Activated T-helper 17 cell treated with anti-CD3 and anti-CD28 coated beads, Interleukin-2, amount 50 U/mL, for 72 hours (primary cell): ENCODE measurements around the gene GPR173. TPM values are rescaled to one million over a fixed set of nuclear protein-coding genes. Genes with fewer than 3 reads are reported as not detected.

ENCODE experiments used
- ATAC-seq: fragments of 150-1000 bp; cut with Tn5 transposase; replicated peaks from 2 replicates; pipeline ENCODE4 v1.10.0; 2021; ENCODE audit warnings: mild to moderate bottlenecking, moderate library complexity
- H3K27ac Mint-ChIP-seq: one replicate; pipeline ENCODE4 v1.8.0; 2022; ENCODE audit warnings: mixed read lengths
- H3K27me3 Mint-ChIP-seq: one replicate; pipeline ENCODE4 v1.8.0; 2022; ENCODE audit warnings: mixed read lengths
- H3K36me3 Mint-ChIP-seq: one replicate; pipeline ENCODE4 v1.8.0; 2022; ENCODE audit warnings: low read depth, mild to moderate bottlenecking, mixed read lengths
- H3K4me1 Mint-ChIP-seq: one replicate; pipeline ENCODE4 v1.8.0; 2022; ENCODE audit warnings: mixed read lengths
- H3K4me3 Mint-ChIP-seq: one replicate; pipeline ENCODE4 v1.8.0; 2022; ENCODE audit warnings: mild to moderate bottlenecking, mixed read lengths
- H3K9me3 Mint-ChIP-seq: one replicate; pipeline ENCODE4 v1.8.0; 2022; ENCODE audit warnings: mixed read lengths
- total RNA-seq, 2 donors: library from RNA; stranded (reverse); gene quantifications; one replicate each; pipeline ENCODE4 v1.2.3, GENCODE V29; 2022

The GPR173 gene
- not detected for total RNA-seq

DNA sequence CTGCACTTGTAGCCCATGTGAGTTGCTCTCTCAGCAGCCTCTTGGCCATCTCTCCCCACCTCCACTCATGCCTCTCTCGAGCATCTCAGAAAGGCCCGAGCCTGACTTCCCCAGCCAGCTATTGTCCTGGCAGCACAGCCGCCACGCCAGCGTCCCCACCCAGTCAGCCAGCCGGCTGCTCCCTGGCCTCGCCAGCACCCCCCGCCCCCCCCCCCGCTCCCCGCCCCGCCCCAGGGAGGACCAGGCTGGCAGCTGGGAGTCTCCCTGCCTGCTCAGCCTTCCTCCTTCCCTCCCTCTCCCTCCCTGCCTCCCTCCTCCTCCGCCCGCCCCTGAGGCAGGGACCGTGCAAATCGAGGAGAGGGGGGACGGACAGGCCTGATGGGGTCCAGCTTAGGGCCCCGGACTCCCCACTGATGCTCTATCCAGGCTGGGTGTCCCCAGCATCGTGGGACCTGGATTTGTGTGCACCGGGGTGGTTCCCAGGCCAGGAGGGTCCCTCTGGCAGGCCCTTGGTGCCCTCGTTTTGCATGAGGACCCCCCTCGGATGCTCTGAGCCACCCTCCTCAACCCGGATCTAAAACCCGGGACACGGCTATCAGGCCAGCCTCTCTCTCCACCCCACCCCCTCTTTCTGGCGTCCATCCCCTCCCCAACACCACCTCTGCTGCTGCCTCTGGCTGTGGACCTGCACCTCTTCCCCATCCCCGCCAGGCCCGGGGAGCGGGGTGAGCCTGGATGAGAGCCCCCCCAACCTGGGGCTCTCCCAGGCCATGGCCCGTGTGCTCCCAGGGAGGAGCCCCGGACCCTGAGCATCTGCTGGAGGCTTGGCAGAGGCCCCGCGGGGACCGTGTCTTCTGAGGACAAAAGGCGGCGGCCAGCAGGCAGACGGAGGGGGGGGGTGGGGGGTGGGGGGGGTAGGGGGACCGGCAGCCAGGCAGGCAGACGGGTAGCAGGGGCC, at the start of gene GPR173:
TSS of gene GPR173 (plus strand) at position 621 of the 958 bp plus-strand sequence. CDS start 27,833 bp downstream, outside the sequence.
- H3K9me3 Mint-ChIP-seq = no peaks in the 10 kb centered on the region
- no peaks in the 10 kb centered on the region for H3K4me1 Mint-ChIP-seq
- H3K27me3 Mint-ChIP-seq = peaks cover 3% of the 10 kb centered on the region
- no peaks in the 10 kb centered on the region for H3K36me3 Mint-ChIP-seq
- H3K4me3 Mint-ChIP-seq = no peak within 1 kb of the TSS
- no peak for ATAC-seq
- no peak within 1 kb of the TSS for H3K27ac Mint-ChIP-seq

DNA sequence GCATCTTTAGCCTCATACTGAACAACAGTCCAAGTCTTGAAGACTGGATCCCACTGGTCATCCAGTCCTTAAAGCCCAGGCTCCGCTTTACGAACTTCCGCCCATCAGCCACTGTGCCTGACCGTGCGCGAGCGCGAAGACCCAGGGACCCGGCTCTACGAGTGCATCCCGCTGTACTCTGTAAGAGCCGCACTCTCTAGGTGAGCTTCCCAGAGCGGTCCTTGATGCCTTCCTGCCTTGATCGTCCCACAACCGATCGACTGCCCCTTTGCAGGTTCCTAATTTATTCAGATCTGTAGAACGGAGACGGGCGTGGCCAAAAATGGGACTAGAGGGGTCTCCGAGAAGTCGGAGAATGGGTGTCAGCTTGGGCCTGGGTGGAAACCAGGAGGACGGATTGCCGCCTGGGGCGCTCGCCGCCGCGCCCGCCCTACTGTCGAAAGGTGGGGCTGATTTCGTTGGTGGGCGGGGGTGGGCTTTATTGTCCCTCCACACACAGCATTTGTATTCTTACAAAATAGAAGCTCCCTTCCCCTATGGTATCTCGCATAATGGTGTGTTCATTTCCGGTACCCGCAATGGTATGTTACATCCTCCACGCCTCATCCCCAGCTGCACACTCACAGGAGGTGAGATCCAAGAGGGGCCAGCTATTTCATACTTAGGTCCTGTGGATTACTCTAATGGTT, 48.0 kb upstream of the GPR173 start:
- H3K4me1 Mint-ChIP-seq = no peaks in the 10 kb centered on the region
- no peak overlapping the region for H3K27ac Mint-ChIP-seq
- no peaks in the 10 kb centered on the region for H3K36me3 Mint-ChIP-seq
- ATAC-seq = no peak
- peaks cover 17% of the 10 kb centered on the region for H3K27me3 Mint-ChIP-seq
- H3K9me3 Mint-ChIP-seq = no peaks in the 10 kb centered on the region
- no peak overlapping the region for H3K4me3 Mint-ChIP-seq

- H3K36me3 Mint-ChIP-seq = no peaks in the 10 kb centered on the region
- peaks cover 17% of the 10 kb centered on the region for H3K27me3 Mint-ChIP-seq
- H3K4me3 Mint-ChIP-seq = no peak overlapping the region
These were observed 46.6 kb upstream of the GPR173 start for GRCh38 chrX:53001958-53002357.

DNA sequence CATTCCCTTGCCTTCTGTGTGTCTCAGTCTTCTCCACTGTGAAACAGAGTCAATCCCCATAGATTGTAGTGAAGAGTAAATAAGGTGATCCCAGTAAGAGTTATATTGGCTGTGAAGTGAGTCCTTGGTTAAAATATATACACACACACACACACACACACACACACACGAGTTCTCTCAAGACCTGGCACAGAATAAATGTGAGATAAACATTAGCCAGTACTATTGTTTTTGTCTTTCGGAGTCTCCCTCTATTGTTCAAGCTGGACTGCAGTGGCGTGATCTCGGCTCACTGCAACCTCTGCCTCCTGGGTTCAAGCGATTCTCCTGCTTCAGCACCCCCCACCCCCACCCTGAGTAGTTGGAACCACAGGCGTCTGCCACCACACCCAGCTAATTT, 45.5 kb upstream of the GPR173 start:
- H3K4me1 Mint-ChIP-seq = no peaks in the 10 kb centered on the region
- no peaks in the 10 kb centered on the region for H3K36me3 Mint-ChIP-seq
- peaks cover 3% of the 10 kb centered on the region for H3K9me3 Mint-ChIP-seq
- peaks cover 23% of the 10 kb centered on the region for H3K27me3 Mint-ChIP-seq
- H3K4me3 Mint-ChIP-seq = no peak overlapping the region
- ATAC-seq = no peak
- H3K27ac Mint-ChIP-seq = no peak overlapping the region

More at GRCh38 chrX:53001958-53002357, 46.6 kb upstream of the GPR173 start:
- ATAC-seq = no peak
- Mint-ChIP-seq H3K4me1 (no peaks in the 10 kb centered on the region), H3K9me3 (no peaks in the 10 kb centered on the region), H3K27ac (no peak overlapping the region)

DNA sequence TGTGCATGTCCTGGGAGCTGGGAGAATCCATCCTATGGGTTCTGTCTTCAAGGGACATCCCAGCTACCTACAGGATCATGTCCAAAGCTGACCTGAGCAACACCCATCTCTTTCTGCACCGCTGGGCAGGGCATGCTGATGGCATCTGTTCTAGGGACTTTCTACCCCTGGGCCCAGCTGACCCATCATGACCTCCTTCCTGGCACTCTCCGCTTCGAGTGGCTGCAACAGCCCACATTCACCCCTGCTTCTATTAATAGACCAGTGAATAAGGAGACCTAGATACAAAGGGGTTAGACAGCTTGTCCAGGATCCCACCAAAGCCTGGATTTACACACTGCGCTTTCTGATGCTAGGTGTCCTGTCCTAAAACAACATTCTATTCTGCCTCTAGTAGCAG, 44.6 kb upstream of the GPR173 start:
- peaks cover 3% of the 10 kb centered on the region for H3K9me3 Mint-ChIP-seq
- no peaks in the 10 kb centered on the region for H3K36me3 Mint-ChIP-seq
- ATAC-seq = no peak
- H3K4me3 Mint-ChIP-seq = no peak overlapping the region
- peaks cover 23% of the 10 kb centered on the region for H3K27me3 Mint-ChIP-seq
- no peak overlapping the region for H3K27ac Mint-ChIP-seq
- H3K4me1 Mint-ChIP-seq = no peaks in the 10 kb centered on the region

GRCh38 chrX:53004811-53005210, 43.8 kb upstream of the GPR173 start:
- ATAC-seq = no peak
- H3K9me3 Mint-ChIP-seq = peaks cover 3% of the 10 kb centered on the region
- no peak overlapping the region for H3K27ac Mint-ChIP-seq
- no peak overlapping the region for H3K4me3 Mint-ChIP-seq
- no peaks in the 10 kb centered on the region for H3K4me1 Mint-ChIP-seq
- peaks cover 23% of the 10 kb centered on the region for H3K27me3 Mint-ChIP-seq
- H3K36me3 Mint-ChIP-seq = no peaks in the 10 kb centered on the region

DNA sequence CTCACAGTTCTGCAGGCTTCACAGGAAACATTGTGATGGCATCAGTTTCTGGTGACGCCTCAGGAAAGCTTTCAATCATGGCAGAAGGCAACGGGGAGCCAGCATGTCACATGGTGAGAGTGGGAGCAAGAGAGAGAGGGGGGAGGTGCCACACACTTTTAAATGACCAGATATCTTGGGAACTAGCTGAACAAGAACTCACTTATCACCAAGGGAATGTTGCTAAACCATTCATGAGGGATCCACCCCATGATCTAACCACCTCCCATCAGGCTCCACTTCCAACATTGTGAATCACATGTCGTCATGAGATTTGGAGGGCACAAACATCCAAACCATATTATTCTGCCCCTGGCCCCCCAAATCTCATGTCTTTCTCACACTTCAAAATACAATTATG, 43.3 kb upstream of the GPR173 start:
- no peak for ATAC-seq
- H3K4me1 Mint-ChIP-seq = no peaks in the 10 kb centered on the region

GRCh38 chrX:53009032-53009431, 39.6 kb upstream of the GPR173 start:
- Mint-ChIP-seq H3K4me3 (no peak overlapping the region), H3K27ac (no peak overlapping the region), H3K36me3 (no peaks in the 10 kb centered on the region), H3K27me3 (peaks cover 12% of the 10 kb centered on the region), H3K9me3 (peaks cover 3% of the 10 kb centered on the region), H3K4me1 (no peaks in the 10 kb centered on the region)
- ATAC-seq = no peak

More for the DNA sequence above, 43.3 kb upstream of the GPR173 start:
- no peak overlapping the region for H3K27ac Mint-ChIP-seq
- peaks cover 23% of the 10 kb centered on the region for H3K27me3 Mint-ChIP-seq
- no peaks in the 10 kb centered on the region for H3K36me3 Mint-ChIP-seq
- H3K9me3 Mint-ChIP-seq = peaks cover 3% of the 10 kb centered on the region
- no peak overlapping the region for H3K4me3 Mint-ChIP-seq

GRCh38 chrX:53013291-53013690, 35.3 kb upstream of the GPR173 start:
- Mint-ChIP-seq H3K9me3 (no peaks in the 10 kb centered on the region), H3K4me1 (no peaks in the 10 kb centered on the region), H3K4me3 (no peak overlapping the region), H3K27ac (no peak overlapping the region), H3K36me3 (no peaks in the 10 kb centered on the region), H3K27me3 (no peaks in the 10 kb centered on the region)
- no peak for ATAC-seq

DNA sequence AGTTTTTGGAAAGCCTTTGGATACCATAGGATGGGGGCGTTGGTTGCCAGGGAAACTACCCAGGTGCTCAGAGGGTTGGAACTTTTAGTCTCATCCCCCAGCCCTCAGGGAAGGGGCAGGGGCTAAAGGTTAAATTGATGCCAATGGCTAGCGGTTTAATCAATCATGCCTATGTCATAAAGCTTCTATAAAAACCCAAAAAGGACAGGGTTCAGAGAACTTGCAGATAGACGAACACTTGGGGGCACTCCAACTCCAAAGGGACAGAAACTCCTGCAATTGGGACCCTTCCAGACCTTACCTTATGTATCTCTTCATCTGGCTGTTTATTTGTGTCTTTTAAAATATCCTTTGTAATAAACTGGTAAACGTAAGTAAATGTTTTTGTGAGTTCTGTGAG, 30.0 kb upstream of the GPR173 start:
- no peak for ATAC-seq
- Mint-ChIP-seq H3K36me3 (no peaks in the 10 kb centered on the region), H3K27ac (no peak overlapping the region), H3K27me3 (no peaks in the 10 kb centered on the region), H3K9me3 (no peaks in the 10 kb centered on the region), H3K4me3 (no peak overlapping the region), H3K4me1 (no peaks in the 10 kb centered on the region)

- no peaks in the 10 kb centered on the region for H3K27me3 Mint-ChIP-seq
- H3K4me3 Mint-ChIP-seq = no peak overlapping the region
- no peak for ATAC-seq
These were observed 26.2 kb upstream of the GPR173 start for GRCh38 chrX:53022381-53022780.

DNA sequence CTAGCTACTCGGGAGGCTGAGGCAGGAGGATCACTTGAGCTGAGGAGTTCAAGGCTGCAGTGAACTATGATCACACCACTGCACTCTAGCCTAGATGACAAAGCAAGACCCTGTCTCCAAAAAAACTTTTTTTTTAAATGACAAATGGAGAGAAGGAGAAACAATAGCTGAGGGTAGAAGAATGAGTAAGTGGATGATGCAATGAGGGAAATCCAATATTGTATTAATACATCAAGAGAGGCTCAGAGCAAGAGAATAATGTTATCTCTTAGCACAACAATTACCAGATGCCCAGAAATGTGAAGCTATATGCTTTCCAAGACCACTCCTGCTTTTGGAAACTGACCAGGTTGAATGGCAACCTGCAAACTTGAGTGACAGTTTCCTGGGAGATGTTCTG, 19.9 kb upstream of the GPR173 start:
- Mint-ChIP-seq H3K4me1 (no peaks in the 10 kb centered on the region), H3K4me3 (no peak overlapping the region), H3K27me3 (no peaks in the 10 kb centered on the region), H3K36me3 (no peaks in the 10 kb centered on the region), H3K27ac (no peak overlapping the region), H3K9me3 (no peaks in the 10 kb centered on the region)
- no peak for ATAC-seq

More at GRCh38 chrX:53022381-53022780, 26.2 kb upstream of the GPR173 start:
- Mint-ChIP-seq H3K9me3 (no peaks in the 10 kb centered on the region), H3K4me1 (no peaks in the 10 kb centered on the region), H3K27ac (no peak overlapping the region), H3K36me3 (no peaks in the 10 kb centered on the region)

GRCh38 chrX:53031380-53031779, 17.2 kb upstream of the GPR173 start:
- Mint-ChIP-seq H3K4me3 (no peak overlapping the region), H3K27me3 (peaks cover 5% of the 10 kb centered on the region), H3K9me3 (no peaks in the 10 kb centered on the region), H3K4me1 (no peaks in the 10 kb centered on the region), H3K27ac (no peak overlapping the region), H3K36me3 (no peaks in the 10 kb centered on the region)
- ATAC-seq = no peak

DNA sequence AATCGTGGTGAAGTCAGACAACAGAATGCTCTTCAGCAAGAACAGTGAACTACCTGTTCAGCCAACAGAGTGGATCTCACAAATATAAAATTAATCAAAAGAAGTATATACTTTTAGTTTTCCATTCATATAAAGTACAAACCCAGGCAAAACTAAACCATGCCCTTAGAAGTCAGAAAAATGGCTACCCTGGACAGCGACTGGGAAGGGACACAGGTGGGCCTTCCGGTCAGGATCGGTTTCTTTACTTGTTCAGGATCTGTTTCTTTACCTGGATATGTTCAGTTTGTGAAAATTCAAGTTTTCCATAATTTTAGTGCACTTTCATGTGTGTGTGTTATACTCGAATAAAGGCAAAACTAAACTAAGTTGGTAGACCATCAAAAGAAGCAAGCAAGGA, 12.4 kb upstream of the GPR173 start:
- peaks cover 10% of the 10 kb centered on the region for H3K27me3 Mint-ChIP-seq
- no peaks in the 10 kb centered on the region for H3K36me3 Mint-ChIP-seq
- H3K9me3 Mint-ChIP-seq = no peaks in the 10 kb centered on the region
- no peak overlapping the region for H3K4me3 Mint-ChIP-seq
- ATAC-seq = no peak
- H3K4me1 Mint-ChIP-seq = no peaks in the 10 kb centered on the region
- H3K27ac Mint-ChIP-seq = no peak overlapping the region

GRCh38 chrX:53039236-53039635, 9.4 kb upstream of the GPR173 start:
- no peak overlapping the region for H3K4me3 Mint-ChIP-seq
- no peak for ATAC-seq
- H3K4me1 Mint-ChIP-seq = no peaks in the 10 kb centered on the region
- no peak overlapping the region for H3K27ac Mint-ChIP-seq
- no peaks in the 10 kb centered on the region for H3K9me3 Mint-ChIP-seq
- peaks cover 10% of the 10 kb centered on the region for H3K27me3 Mint-ChIP-seq
- no peaks in the 10 kb centered on the region for H3K36me3 Mint-ChIP-seq
